MM.1S (cell line): ENCODE measurements around the gene CYTH3.
"Not testable (repeated sequence)": the region's sequence is repeated elsewhere in the genome, so short reads cannot be mapped to it uniquely, and the experiment has no call there.

Experiments
- DNase-seq: peaks from one replicate; pipeline ENCODE4 v3.0.0-alpha.2; 2015
- H2AFZ ChIP-seq: fragments of 300-600 bp; sonication (generic); 2 replicates; pipeline ENCODE4 v1.6.0; 2016; ENCODE audit warnings: antibody characterized with exemption, low read length
- H3F3A ChIP-seq: fragments of 300-600 bp; sonication (generic); 2 replicates; pipeline ENCODE4 v1.6.1; 2016; ENCODE audit warnings: mild to moderate bottlenecking, antibody characterized with exemption, low read length, moderate library complexity, mixed read lengths; ENCODE audit not compliant: insufficient read depth
- H3K27ac ChIP-seq: fragments of 300-600 bp; sonication (generic); 2 replicates; pipeline ENCODE4 v1.5.1; 2016; ENCODE audit warnings: mild to moderate bottlenecking, low read length
- H3K27me3 ChIP-seq: fragments of 300-600 bp; sonication (generic); replicated peaks from 2 replicates; pipeline ENCODE4 v1.6.0; 2016; ENCODE audit warnings: low read length; ENCODE audit not compliant: insufficient read depth
- H3K36me3 ChIP-seq: fragments of 300-600 bp; sonication (generic); replicated peaks from 2 replicates; pipeline ENCODE4 v1.6.1; 2016; ENCODE audit warnings: mild to moderate bottlenecking, low read length, mixed read lengths; ENCODE audit not compliant: insufficient read depth
- H3K4me1 ChIP-seq: fragments of 300-600 bp; sonication (generic); 2 replicates; pipeline ENCODE4 v1.6.1; 2016; ENCODE audit warnings: low read length, mixed read lengths
- H3K4me2 ChIP-seq: fragments of 300-600 bp; sonication (generic); 2 replicates; pipeline ENCODE4 v1.6.0; 2016; ENCODE audit warnings: low read depth, low read length
- H3K4me3 ChIP-seq: fragments of 300-600 bp; sonication (generic); 2 replicates; pipeline ENCODE4 v1.5.1; 2016; ENCODE audit warnings: low read length, mixed read lengths
- H3K79me2 ChIP-seq: fragments of 300-600 bp; sonication (generic); 2 replicates; pipeline ENCODE4 v1.6.1; 2016; ENCODE audit warnings: mixed run types, low read length, mixed read lengths
- H3K9ac ChIP-seq: fragments of 300-600 bp; sonication (generic); 2 replicates; pipeline ENCODE4 v1.6.1; 2016; ENCODE audit warnings: low read length, mixed read lengths
- H3K9me2 ChIP-seq: fragments of 300-600 bp; sonication (generic); replicated peaks from 2 replicates; pipeline ENCODE4 v1.6.1; 2016; ENCODE audit warnings: mild to moderate bottlenecking, low read length, mixed read lengths; ENCODE audit not compliant: insufficient read depth
- H3K9me3 ChIP-seq: fragments of 300-600 bp; sonication (generic); replicated peaks from 2 replicates; pipeline ENCODE4 v1.6.1; 2016; ENCODE audit warnings: mild to moderate bottlenecking, low read length, mixed read lengths; ENCODE audit not compliant: insufficient read depth
- H4K20me1 ChIP-seq: fragments of 300-600 bp; sonication (generic); 2 replicates; pipeline ENCODE4 v1.6.1; 2016; ENCODE audit warnings: mild to moderate bottlenecking, low read length, moderate library complexity, mixed read lengths; ENCODE audit not compliant: insufficient read depth
- EZH2 ChIP-seq: fragments of 300-600 bp; sonication (generic); optimal IDR thresholded peaks from 2 replicates; pipeline ENCODE3; 2017; ENCODE audit warnings: low read depth, mild to moderate bottlenecking, antibody characterized with exemption, low read length, mixed read lengths
- EZH2phosphoT487 ChIP-seq: fragments of 300-600 bp; sonication (generic); IDR thresholded peaks from 2 replicates; pipeline ENCODE4 v1.6.1; 2018; ENCODE audit warnings: antibody characterized with exemption, low read length
- TF ChIP-seq, protein P1 (sequence below): fragments of 300-600 bp; sonication (generic); IDR thresholded peaks from 2 replicates; pipeline ENCODE4 v1.5.1; 2016; ENCODE audit warnings: antibody characterized with exemption, low read length, mixed read lengths

CYTH3 gene

DNA sequence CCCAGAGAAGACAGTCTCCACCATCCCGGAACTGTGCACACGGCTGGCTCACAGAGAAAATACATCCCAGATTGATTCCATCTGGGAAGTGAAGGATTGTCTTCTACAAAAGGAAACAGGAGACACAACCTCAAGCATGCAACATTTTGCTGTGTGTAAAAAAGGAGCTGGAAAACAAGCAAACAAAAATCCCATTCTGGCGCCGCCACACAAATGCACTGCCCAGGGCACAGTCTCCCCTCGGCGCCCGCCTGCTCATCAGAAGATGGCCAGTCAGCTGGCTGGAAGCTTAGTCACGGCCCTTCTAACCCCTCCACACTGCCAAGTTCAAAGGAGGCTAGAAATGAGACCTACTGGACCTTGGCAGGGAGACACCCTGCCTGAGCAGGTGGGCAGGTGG is 14.1 kb upstream of the CYTH3 start:
- Histone ChIP-seq H3K27me3 (no peaks in the 10 kb centered on the region), H3K9me3 (no peaks in the 10 kb centered on the region), H3F3A (no peaks in the 10 kb centered on the region), H4K20me1 (no peaks in the 10 kb centered on the region), H3K27ac (no peak overlapping the region), H2AFZ (no peak overlapping the region), H3K4me3 (no peak overlapping the region), H3K9me2 (no peaks in the 10 kb centered on the region), H3K4me2 (no peak overlapping the region), H3K79me2 (no peaks in the 10 kb centered on the region), H3K36me3 (no peaks in the 10 kb centered on the region), H3K4me1 (no peaks in the 10 kb centered on the region), H3K9ac (no peak overlapping the region)
- DNase-seq = no peak
- TF ChIP-seq, protein P1, sequence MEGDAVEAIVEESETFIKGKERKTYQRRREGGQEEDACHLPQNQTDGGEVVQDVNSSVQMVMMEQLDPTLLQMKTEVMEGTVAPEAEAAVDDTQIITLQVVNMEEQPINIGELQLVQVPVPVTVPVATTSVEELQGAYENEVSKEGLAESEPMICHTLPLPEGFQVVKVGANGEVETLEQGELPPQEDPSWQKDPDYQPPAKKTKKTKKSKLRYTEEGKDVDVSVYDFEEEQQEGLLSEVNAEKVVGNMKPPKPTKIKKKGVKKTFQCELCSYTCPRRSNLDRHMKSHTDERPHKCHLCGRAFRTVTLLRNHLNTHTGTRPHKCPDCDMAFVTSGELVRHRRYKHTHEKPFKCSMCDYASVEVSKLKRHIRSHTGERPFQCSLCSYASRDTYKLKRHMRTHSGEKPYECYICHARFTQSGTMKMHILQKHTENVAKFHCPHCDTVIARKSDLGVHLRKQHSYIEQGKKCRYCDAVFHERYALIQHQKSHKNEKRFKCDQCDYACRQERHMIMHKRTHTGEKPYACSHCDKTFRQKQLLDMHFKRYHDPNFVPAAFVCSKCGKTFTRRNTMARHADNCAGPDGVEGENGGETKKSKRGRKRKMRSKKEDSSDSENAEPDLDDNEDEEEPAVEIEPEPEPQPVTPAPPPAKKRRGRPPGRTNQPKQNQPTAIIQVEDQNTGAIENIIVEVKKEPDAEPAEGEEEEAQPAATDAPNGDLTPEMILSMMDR = no peak
- TF ChIP-seq EZH2phosphoT487 = no peak
- TF ChIP-seq EZH2 = no peak

DNA sequence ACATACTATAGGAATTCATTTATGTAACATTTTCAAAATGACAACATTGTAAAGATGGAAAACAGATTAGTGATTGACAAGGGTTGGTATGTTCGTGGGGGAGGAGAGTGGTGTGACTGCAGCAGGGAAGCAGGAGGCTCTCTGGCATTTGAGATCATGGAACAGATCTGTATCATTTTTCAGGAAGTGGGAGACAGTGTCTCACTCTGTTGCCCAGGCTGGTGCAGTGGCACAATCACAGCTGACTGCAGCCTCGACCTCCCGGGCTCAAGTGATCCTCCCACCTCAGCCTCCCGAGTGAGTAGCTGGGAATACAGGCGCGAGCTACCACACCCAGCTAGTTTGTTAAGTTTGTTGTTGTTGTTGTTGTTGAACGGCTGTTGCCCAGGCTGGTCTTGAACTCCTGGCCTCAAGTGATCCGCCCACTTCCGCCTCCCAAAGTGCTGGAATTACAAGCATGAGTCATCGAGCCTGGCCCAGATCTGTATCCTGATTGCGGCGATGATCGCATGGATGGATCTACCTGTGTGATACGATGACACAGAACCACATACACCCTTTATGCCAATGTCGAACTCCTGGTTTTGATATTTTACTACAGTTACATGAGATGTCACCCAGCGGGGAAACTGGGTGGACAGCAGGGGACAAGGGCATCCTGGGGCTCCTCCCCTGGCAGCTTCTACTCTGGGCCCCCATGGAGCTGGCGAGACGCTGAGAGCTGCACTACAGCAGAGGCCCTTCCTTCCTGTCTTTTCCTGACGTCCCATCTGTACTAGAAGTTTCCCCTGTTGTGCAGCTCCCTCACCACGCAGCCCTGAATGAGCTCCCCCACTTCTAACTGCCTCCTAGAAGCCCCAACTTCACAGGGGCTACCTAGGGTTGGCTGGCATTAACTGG is 12.3 kb upstream of the CYTH3 start:
- no peak for DNase-seq
- TF ChIP-seq EZH2 (no peak), EZH2phosphoT487 (no peak)
- TF ChIP-seq, protein P1 = no peak
- Histone ChIP-seq H2AFZ (no peak overlapping the region), H3K79me2 (no peaks in the 10 kb centered on the region), H3K4me1 (no peaks in the 10 kb centered on the region), H3K27ac (no peak overlapping the region), H4K20me1 (no peaks in the 10 kb centered on the region), H3K4me3 (no peak overlapping the region), H3F3A (no peaks in the 10 kb centered on the region), H3K9ac (no peak overlapping the region), H3K36me3 (no peaks in the 10 kb centered on the region), H3K27me3 (no peaks in the 10 kb centered on the region), H3K9me3 (no peaks in the 10 kb centered on the region), H3K4me2 (no peak overlapping the region), H3K9me2 (no peaks in the 10 kb centered on the region)

DNA sequence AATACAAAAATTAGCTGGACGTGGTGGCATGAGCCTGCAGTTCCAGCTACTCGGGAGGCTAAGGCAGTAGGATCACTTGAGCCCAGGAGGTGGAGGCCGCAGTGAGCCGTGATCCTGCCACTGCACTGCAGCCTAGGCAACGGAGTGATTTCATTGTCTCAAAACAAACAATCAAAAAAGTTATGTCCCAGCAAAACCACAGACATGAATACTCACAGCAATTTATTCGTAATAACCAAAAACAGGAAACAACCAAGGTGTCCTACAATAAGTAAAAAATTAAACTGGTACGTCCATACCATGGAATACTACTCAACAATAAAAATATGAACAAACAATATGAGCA is 11.6 kb upstream of the CYTH3 start:
- H3K9me2 ChIP-seq = no peaks in the 10 kb centered on the region
- H3F3A ChIP-seq = no peaks in the 10 kb centered on the region
- TF ChIP-seq, protein P1 = no peak
- H3K27me3 ChIP-seq = no peaks in the 10 kb centered on the region
- H3K4me1 ChIP-seq = no peaks in the 10 kb centered on the region
- H3K79me2 ChIP-seq = no peaks in the 10 kb centered on the region
- H4K20me1 ChIP-seq = no peaks in the 10 kb centered on the region
- no peak overlapping the region for H3K4me3 ChIP-seq
- no peak overlapping the region for H2AFZ ChIP-seq
- H3K9ac ChIP-seq = no peak overlapping the region
- DNase-seq = no peak
- H3K27ac ChIP-seq = no peak overlapping the region
- no peak overlapping the region for H3K4me2 ChIP-seq
- no peaks in the 10 kb centered on the region for H3K9me3 ChIP-seq
- H3K36me3 ChIP-seq = no peaks in the 10 kb centered on the region

DNA sequence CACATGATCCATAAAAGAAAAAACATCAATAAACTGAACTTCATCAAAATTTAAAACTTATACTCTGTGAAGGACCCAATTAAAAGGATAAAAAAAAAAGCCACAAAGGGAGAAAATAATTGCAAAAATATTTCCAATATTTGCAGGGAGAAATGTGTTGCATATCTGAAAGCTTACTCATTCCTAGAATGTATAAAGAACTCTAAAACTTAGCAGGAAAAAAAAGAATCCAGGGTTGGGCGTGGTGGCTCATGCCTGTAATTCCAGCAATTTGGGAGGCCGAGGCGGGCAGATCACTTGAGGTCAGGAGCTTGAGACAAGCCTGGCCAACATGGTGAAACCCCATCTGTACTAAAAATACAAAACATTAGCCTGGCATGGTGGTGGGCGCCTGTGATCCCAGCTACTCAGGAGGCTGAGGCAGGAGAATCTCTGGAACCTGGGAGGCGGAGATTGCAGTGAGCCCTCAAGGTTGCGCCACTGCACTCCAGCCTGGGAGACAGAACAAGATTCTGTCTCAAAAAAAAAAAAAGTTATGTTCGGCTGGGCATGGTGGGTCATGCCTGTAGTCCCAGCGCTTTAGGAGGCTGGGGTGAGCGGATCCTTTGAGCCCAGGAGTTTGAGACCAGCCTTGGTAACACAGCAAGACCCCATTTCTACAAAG is 11.1 kb upstream of the CYTH3 start:
- H3K9me3 ChIP-seq, H3K4me1 ChIP-seq, H3K27me3 ChIP-seq, H3K79me2 ChIP-seq, DNase-seq, H3K4me3 ChIP-seq, H4K20me1 ChIP-seq, H3K27ac ChIP-seq, H3K9ac ChIP-seq, H3K36me3 ChIP-seq, H3F3A ChIP-seq, H2AFZ ChIP-seq, H3K4me2 ChIP-seq, H3K9me2 ChIP-seq: not testable (repeated sequence)
